HT-29 (cell line): ENCODE measurements around the gene CNIH1. TPM values are rescaled to one million over a fixed set of nuclear protein-coding genes. Genes with fewer than 3 reads are reported as not detected.
"Not testable (repeated sequence)": the region's sequence is repeated elsewhere in the genome, so short reads cannot be mapped to it uniquely, and the experiment has no call there.

Experiments used
- DNase-seq: peaks from one replicate; pipeline ENCODE4 v3.0.0-alpha.2; 2015; ENCODE audit warnings: low spot score
- total RNA-seq: library from RNA; depleted of rRNA; stranded (reverse); fragments of >200 nt; shearing (Covaris generic); gene quantifications from 2 replicates; pipeline ENCODE4 v1.2.3, GENCODE V29; 2014; rRNA removed

Gene CNIH1
- total RNA-seq, 1 experiment from 2014 or later = 41.3 TPM

GRCh38 chr14:54383835-54384234, 57.3 kb downstream of the CNIH1 start:
- no peak for DNase-seq

GRCh38 chr14:54381821-54382220, 59.4 kb downstream of the CNIH1 start:
- DNase-seq = no peak

DNA sequence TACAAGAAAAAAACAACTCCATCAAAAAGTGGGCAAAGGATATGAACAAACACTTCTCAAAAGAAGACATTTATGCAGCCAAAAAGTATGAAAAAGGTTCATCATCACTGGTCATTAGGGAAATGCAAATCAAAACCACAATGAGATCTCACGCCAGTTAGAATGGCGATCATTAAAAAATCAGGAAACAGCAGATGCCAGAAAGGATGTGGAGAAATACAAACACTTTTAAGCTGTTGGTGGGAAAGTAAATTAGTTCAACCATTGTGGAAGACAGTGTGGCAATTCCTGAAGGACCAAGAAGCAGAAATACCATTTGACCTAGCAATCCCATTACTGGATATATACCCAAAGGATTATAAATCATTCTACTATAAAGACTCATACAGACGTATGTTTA, 60.6 kb downstream of the CNIH1 start:
- DNase-seq = not testable (repeated sequence)

DNA sequence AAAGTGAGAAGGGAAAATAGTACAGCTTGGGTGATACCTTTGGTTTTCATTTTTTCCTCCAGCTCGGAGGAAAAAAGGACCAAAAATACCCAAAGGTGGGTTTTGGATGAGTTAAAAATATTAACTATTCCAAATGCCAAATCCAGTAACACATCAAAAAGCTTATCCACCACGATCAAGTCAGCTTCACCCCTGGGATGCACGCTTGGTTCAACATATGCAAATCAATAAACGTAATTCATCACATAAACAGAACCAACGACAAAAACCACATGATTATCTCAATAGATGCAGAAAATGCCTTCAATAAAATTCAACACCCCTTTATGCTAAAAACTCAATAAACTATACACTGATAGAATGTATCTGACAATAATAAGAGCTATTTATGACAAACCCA, 62.3 kb downstream of the CNIH1 start:
- DNase-seq = not testable (repeated sequence)

GRCh38 chr14:54377501-54377900, 63.7 kb downstream of the CNIH1 start:
- DNase-seq = no peak

DNA sequence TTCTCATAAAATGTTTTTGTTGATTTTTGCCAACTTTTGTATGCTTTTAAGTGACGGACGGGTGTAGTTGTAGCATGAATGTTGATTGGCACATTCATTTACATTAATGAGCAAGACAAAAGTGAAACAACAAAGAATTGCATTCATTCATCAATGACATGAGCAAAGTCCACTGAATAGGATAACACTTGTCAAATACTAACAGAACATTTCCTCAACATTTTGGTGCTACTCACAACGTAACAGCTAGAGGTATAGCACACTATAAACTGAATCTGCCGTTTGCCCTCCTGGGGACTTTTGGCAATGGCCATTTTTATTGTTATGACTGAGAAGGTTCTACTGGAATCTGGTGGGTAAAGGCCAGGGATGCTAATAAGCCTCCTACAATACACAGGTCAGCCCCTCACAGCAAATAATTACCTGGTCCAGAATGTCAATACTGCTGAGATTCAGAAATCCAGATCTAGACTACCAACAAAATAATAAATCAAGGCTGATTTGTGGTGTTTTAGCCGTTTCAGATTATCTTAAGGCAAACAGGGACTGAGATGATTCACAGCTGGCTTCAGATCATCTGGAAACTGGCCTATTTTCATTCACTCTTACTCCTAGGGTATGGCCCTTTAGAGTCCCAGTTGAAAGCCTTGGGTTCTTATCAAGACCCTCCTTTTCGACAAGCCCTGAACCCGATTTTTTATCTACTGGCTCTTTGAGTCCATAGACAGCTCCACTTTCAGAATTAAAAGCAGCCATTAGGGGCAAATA, 66.9 kb downstream of the CNIH1 start:
- DNase-seq = no peak

Other genes with a start within 250 kb of the CNIH1 start
- gene CDKN3, start 44.4 kb downstream of the CNIH1 start, total RNA-seq = 28.7 and 31.5 TPM in 2 replicates
- gene GMFB, start 47.6 kb upstream of the CNIH1 start, total RNA-seq = 15.6 and 18.1 TPM in 2 replicates
- 1.1 and 2.6 TPM in 2 replicates for gene CGRRF1, start 68.5 kb upstream of the CNIH1 start, total RNA-seq
- gene SAMD4A, start 125.8 kb upstream of the CNIH1 start, total RNA-seq = 9.0 and 9.5 TPM in 2 replicates